Measurements from ENCODE around the gene TRPM2. TPM values are rescaled to one million over a fixed set of nuclear protein-coding genes. Genes with fewer than 3 reads are reported as not detected.

Gene TRPM2
- total RNA-seq, 2 donors from 2014 or later = 1.6 to 12.5 TPM

DNA sequence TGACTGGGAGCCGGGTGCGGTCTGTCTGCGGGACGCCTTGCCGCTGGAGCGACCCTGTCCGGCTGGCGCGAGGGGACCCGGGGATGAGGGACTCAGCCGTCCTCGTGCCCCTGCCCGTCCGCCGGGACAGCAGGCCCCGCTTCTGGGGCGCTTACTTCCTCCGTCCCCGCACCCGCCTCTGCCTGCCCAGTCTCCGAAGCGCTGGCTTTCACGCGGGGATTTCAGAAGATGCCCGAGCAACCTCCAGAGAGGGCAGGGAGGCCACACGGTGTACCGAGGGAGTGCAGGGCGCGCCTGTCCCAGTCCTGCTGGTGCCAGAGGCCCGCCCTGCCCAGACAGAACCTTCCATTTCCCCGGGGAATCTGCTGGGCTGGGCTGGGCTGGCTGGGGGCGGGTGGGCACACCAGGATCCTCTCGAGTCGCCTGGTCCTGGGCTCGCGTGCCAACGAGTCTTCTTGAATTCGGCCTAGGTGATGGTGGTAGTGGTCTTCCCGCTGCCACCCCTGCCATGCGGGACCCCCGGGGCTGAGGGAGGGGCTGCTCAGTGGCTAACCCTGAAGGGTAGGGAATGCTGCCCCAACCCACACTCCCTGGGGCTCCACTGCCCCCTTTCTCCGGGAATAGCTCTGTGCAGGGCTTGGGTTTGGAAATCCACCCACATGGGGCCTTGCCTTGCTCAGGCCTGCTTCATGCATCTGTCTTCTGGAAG lies 2.5 kb upstream of the TRPM2 start:
- Histone ChIP-seq H3K9me3 (ENCODE audit: control insufficient read depth, low read length) (peaks cover under 1% of the 10 kb centered on the region), H3K36me3 (ENCODE audit: control insufficient read depth, insufficient read depth, low read length) (no peaks in the 10 kb centered on the region), H3K27me3 (ENCODE audit: control insufficient read depth, insufficient read depth, low read length, poor library complexity, severe bottlenecking) (no peaks in the 10 kb centered on the region), H3K4me3 (ENCODE audit: low read length) (no peak overlapping the region), H3K9ac (ENCODE audit: extremely low read depth, low read length, poor library complexity, severe bottlenecking) (no peak overlapping the region), H3K27ac (ENCODE audit: low read depth, low read length) (no peak overlapping the region), H3K4me1 (ENCODE audit: control insufficient read depth, insufficient read depth, low read length) (no peaks in the 10 kb centered on the region)
- peaks cover 4% of the 10 kb centered on the region for H3K27me3 Mint-ChIP-seq (ENCODE audit: insufficient read depth)
- no peak overlapping the region for H3K4me3 Mint-ChIP-seq
- H3K4me1 Mint-ChIP-seq = peaks cover 12% of the 10 kb centered on the region
- no peak overlapping the region for H3K27ac Mint-ChIP-seq
- 93 to 94% methylated on average over 29 to 42 of the region's 42 CpGs for WGBS, 2 experiments (ENCODE audit: insufficient coverage in 1 of 2, insufficient read length in 1 of 2)
- no peaks in the 10 kb centered on the region for H3K36me3 Mint-ChIP-seq (ENCODE audit: low read depth)
- peaks cover 3% of the 10 kb centered on the region for H3K9me3 Mint-ChIP-seq
- TF ChIP-seq, protein P1, sequence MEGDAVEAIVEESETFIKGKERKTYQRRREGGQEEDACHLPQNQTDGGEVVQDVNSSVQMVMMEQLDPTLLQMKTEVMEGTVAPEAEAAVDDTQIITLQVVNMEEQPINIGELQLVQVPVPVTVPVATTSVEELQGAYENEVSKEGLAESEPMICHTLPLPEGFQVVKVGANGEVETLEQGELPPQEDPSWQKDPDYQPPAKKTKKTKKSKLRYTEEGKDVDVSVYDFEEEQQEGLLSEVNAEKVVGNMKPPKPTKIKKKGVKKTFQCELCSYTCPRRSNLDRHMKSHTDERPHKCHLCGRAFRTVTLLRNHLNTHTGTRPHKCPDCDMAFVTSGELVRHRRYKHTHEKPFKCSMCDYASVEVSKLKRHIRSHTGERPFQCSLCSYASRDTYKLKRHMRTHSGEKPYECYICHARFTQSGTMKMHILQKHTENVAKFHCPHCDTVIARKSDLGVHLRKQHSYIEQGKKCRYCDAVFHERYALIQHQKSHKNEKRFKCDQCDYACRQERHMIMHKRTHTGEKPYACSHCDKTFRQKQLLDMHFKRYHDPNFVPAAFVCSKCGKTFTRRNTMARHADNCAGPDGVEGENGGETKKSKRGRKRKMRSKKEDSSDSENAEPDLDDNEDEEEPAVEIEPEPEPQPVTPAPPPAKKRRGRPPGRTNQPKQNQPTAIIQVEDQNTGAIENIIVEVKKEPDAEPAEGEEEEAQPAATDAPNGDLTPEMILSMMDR (conservative IDR thresholded peaks at IDR 0.05) = no peak
- no peak for DNase-seq

DNA sequence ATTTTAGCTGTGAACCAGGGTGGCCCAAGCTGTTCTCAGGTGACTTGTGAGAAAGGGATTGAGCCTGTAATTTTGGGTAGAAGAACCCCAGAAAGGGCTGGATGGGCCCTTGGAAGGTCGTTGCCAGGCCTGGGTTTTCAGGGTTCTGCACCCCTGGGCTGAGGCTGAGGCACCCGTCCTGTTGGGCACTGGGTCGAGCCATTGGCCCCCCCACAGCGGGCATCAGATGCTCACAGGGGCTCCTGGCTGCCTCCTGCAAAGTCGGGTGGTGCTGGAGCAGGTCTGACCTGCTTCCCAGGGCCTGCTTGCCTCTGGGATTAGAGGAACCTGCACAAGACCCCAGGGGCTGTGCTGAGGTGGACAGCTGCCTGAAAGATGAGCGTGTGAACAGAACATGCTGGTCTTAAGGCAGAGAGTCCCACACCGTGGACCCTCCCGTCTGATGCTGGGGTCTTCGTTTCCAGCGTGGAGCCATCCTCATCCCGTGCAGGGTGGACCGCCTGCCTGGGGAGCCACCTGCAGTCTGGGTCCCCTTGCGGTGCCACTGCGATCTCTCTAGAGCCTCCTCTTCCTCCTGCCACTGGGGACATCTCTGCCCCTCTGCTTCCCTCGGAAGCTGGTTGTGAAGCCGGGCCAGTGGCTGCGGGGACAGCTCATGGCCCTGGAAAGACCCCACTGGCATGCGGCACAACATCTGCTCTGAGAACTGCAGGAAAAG lies 1.7 kb upstream of the TRPM2 start:
- WGBS, 2 experiments (ENCODE audit: insufficient coverage in 1 of 2, insufficient read length in 1 of 2) = 93 to 94% methylated on average over 13 to 18 of the region's 18 CpGs
- peaks cover 3% of the 10 kb centered on the region for H3K9me3 Mint-ChIP-seq
- no peak overlapping the region for H3K9ac ChIP-seq (ENCODE audit: extremely low read depth, low read length, poor library complexity, severe bottlenecking)
- H3K4me3 Mint-ChIP-seq = no peak overlapping the region
- no peaks in the 10 kb centered on the region for H3K27me3 ChIP-seq (ENCODE audit: control insufficient read depth, insufficient read depth, low read length, poor library complexity, severe bottlenecking)
- no peaks in the 10 kb centered on the region for H3K9me3 ChIP-seq (ENCODE audit: control insufficient read depth, low read length)
- H3K4me1 ChIP-seq (ENCODE audit: control insufficient read depth, insufficient read depth, low read length) = no peaks in the 10 kb centered on the region
- H3K27ac ChIP-seq (ENCODE audit: low read depth, low read length) = no peak overlapping the region
- TF ChIP-seq, protein P1 (conservative IDR thresholded peaks at IDR 0.05) = no peak
- peaks cover 4% of the 10 kb centered on the region for H3K27me3 Mint-ChIP-seq (ENCODE audit: insufficient read depth)
- peaks cover 7% of the 10 kb centered on the region for H3K4me1 Mint-ChIP-seq
- H3K36me3 ChIP-seq (ENCODE audit: control insufficient read depth, insufficient read depth, low read length) = no peaks in the 10 kb centered on the region
- no peak for DNase-seq
- no peak overlapping the region for H3K27ac Mint-ChIP-seq
- no peaks in the 10 kb centered on the region for H3K36me3 Mint-ChIP-seq (ENCODE audit: low read depth)
- H3K4me3 ChIP-seq (ENCODE audit: low read length) = no peak overlapping the region

DNA sequence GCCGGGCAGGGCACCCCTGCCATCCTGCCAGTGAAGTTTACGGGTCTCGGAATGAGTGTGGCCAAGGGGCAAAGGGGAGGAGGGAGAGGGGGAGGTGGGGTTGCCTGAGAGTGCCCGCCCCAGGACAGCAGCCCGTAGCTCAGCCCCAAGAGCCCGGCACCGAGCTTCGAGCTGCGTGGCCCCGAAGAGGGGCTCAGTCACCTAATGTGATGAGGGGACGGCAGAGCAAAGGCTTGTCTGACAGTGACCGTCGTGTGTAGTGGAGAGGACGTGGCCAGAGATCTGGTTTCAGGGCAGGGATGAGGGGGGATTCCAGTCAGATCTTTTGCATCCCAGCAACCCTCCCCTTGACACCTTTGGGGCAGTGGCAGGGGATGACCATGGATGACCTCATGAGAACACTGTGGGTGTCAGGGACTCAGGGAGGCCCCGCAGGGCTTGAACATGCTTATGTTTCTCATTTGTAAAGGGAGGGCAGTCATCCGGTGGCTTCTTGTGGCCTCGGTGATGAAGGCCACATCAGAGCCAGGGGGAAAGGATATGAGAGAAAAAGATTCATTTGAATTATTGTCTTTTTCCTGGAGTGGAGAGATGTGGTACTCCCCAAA lies 1.1 kb upstream of the TRPM2 start:
- TF ChIP-seq, protein P1 (conservative IDR thresholded peaks at IDR 0.05) = no peak
- WGBS, 2 experiments (ENCODE audit: insufficient coverage in 1 of 2, insufficient read length in 1 of 2) = 94% methylated on average over 17 of the region's 17 CpGs
- H3K4me1 Mint-ChIP-seq = peaks cover 7% of the 10 kb centered on the region
- no peak overlapping the region for H3K27ac Mint-ChIP-seq
- Histone ChIP-seq H3K36me3 (ENCODE audit: control insufficient read depth, insufficient read depth, low read length) (no peaks in the 10 kb centered on the region), H3K4me1 (ENCODE audit: control insufficient read depth, insufficient read depth, low read length) (no peaks in the 10 kb centered on the region), H3K27ac (ENCODE audit: low read depth, low read length) (no peak overlapping the region), H3K9me3 (ENCODE audit: control insufficient read depth, low read length) (no peaks in the 10 kb centered on the region), H3K9ac (ENCODE audit: extremely low read depth, low read length, poor library complexity, severe bottlenecking) (no peak overlapping the region), H3K27me3 (ENCODE audit: control insufficient read depth, insufficient read depth, low read length, poor library complexity, severe bottlenecking) (no peaks in the 10 kb centered on the region), H3K4me3 (ENCODE audit: low read length) (no peak overlapping the region)
- H3K4me3 Mint-ChIP-seq = no peak overlapping the region
- no peaks in the 10 kb centered on the region for H3K36me3 Mint-ChIP-seq (ENCODE audit: low read depth)
- peaks cover 4% of the 10 kb centered on the region for H3K27me3 Mint-ChIP-seq (ENCODE audit: insufficient read depth)
- H3K9me3 Mint-ChIP-seq = peaks cover 3% of the 10 kb centered on the region
- no peak for DNase-seq

Measured in endodermal cell (in vitro differentiated cells).